Stimulated activated CD8-positive, alpha-beta memory T cell treated with anti-CD3 and anti-CD28 coated beads, Interleukin-7, amount 100 ng/mL, for 1 hour (primary cell): ENCODE data around the gene ZKSCAN3.
"Not testable (repeated sequence)": the region's sequence is repeated elsewhere in the genome, so short reads cannot be mapped to it uniquely, and the experiment has no call there.

Experiments used
- DNase-seq, 2 donors: peaks; one replicate each; pipeline ENCODE4 v3.0.0-alpha.2; 2020; ENCODE audit warnings: low read depth in 2 of 2

The ZKSCAN3 gene

GRCh38 chr6:28349892-28350737, at the start of gene ZKSCAN3:
TSS of gene ZKSCAN3 (plus strand) at chr6:28349947. CDS start at chr6:28359587, 9,640 bp downstream.
- peak; percentile 66 to 74 for DNase-seq

DNA sequence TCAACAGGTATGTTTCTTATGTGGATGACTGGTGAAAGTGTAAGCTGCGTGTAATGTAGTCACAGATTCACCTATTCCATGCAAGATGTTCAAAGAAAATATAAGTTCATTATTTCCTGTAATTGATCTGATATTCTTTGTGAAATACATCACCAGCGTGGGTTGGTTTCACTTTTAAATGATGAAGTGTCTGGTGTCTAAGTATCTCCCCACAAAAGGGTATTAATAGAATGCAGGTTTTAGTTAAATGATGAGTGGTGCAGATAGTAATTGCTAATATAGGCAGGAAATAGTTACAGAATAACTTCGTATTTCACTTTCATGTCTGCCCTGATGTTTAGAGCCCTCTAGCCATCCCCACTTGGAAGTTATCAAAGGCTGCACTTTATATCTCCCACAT, 46.2 kb upstream of the ZKSCAN3 start:
- DNase-seq, result no peak

DNA sequence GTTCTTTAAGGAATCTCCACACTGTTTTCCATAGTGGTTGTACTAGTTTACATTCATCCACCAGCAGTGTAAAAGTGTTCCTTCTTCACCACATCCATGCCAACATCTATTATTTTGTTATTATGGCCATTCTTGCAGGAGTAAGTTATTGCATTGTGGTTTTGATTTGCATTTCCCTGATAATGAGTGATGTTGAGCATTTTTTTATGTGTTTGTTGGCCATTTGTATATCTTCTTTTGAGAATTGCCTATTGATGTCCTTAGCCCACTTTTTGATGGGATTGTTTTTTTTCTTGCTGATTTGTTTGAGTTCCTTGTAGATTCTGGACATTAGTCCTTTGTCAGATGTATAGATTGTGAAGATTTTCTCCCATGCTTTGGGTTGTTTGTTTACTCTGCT, 43.4 kb upstream of the ZKSCAN3 start:
- not testable (repeated sequence) for DNase-seq

DNA sequence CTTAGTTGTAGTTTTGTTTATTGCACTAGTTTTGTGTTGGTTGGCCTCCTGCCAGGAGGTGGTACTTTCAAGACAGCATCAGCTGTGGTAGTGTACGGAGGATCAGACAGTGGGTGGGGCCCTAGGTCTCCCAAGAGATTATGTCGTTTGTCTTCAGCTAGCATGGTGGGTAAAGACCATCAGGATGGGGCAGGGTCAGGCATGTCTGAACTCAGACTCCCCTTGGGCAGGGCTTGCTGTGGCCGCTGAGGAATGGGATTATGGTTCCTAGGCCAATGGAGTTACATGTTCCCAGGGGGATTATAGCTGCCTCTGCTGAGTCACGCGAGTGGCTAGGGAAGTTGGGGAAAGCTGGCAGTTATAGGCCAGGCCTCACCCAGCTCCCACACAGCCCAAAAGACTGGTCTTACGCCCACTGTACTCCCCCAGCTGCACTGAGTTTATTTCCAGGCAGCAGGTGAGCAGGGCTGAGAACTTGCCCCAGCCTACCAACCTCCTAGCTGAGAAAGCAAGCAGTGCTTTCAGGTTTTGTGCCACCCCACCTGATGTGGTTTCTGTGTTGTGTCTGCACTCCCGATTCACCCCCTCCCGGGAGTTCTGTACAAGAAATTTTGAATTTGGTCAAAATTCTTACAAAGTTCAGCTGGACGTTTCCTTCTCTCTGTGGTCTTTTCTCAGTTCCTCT, 38.5 kb upstream of the ZKSCAN3 start:
- no peak for DNase-seq

DNA sequence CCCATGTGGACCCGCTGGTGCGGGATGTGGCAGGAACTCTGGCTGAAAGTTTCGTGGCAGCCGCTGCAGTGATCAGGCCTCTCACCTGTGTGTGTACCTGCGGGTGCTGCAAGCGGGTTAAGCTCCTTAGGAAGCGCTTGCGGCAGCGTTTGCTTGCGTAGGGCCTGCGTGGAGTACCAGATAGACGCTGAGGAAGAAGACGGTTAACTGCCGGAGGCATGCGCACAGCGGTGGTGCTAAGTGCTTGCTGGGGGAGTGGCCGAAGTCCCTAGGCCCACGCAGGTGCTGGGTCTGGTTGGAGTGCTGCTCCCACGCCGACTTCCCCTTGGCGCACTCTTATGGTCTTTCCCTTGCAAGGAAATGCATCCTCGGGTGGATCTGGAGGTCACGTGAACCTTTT, 36.8 kb upstream of the ZKSCAN3 start:
- no peak for DNase-seq

DNA sequence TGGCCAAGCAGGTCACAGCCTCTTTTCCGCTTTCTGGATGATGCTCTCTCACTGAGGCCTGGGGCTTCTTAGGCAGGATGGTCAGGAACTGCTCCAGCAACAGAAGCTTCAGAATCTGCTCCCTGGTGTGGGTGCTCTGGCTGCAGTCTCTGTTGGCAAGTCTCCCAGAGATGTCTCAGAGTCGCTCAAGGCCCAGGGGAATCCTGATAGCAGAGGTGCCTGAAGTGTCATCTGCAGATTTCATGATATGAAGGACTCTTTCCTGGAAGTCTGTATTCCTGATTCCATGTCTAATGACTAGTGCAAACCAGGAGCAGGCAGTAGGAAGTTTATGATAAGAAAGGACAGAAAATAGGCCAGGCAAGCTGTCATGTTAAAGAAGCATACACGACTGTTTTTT, 34.1 kb upstream of the ZKSCAN3 start:
- no peak for DNase-seq

DNA sequence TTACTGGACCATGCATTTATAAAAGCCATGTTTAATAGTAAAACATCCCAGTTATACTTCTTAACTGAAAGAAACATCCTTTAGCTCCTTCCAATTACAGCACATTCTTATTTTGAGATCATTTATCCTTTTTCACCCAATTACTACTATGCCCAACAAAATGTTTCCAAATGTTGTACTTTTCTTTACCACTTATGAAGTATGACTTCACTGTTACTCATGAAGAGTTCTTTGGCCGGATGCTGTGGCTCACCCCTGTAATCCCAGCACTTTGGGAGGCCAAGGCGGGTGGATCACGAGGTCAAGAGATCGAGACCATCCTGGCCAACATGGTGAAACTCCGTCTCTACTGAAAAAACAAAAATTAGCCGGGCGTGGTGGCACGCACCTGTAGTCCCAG, 31.9 kb upstream of the ZKSCAN3 start:
- DNase-seq, result not testable (repeated sequence)

DNA sequence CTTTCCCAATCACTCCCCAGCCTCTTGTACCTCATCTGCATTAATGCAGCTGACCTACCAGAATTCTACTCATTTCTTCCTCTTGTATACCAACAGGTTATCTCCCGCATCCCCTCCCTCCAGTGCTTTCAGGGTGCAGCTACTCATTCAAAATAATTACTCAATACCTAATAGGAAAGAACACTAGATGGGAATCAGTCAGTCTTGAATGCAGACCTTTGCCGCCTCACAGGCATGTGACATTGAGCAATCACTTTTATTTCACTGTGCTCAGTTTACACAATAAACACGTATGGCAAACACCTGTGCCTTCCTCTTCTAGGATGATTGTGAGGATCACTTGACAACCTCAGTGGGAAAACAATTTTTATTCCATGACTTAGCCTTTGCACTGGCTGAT, 27.1 kb upstream of the ZKSCAN3 start:
- DNase-seq, result no peak

DNA sequence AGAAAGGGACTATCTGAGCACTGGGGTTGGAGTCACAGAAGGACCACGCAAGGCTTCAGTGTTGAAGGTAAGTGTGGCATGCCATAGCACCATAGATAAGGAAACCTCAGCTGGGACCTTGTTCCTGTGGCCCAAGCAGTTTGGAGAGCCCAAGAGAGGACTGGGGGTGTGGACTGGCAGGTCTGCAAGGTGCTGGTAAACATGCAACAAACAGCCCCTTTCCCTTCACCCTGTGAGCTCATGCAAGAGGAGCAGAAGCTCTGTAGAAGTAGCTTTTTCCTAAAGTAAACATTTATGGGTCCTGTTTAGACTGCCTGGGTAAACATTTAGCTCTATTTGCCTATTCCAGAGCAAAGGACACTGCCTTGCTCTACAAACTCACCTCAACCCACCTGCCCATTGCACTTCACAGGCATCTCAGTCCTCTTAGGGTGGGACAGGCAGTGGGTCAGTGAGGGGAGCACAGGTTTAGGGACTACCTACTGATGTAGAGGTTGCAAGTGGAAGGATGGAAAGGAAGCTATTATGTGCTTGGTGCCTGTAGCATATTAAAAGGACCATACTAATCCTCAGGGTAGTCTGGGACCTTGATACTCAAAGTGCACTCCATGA, 25.8 kb upstream of the ZKSCAN3 start:
- DNase-seq, result no peak

DNA sequence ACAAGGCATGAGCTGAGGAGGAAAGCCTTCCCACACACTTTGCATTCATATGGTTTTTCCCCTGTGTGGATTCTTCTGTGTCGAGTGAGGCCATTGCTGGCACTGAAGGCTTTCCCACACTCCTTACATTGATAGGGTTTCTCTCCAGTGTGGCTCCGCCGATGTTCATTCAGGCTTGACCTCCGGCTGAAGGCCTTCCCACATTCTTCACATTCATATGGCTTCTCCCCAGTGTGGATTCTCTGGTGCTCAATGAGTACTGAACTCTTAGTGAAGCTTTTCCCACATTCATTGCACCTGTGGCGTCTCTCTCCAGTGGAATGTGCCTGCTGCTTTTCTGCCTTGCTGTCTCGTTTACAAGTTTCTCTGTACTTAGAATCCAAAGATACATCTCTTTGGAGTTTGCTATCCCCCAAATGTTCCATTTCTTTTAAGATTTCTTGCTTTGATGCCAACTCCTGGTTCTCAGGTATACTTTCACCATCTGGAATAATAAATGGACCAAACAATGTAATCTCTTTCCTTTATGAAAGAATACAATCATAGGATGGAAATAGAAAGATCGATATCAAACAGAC, 23.3 kb upstream of the ZKSCAN3 start:
- DNase-seq, result no peak

- DNase-seq, result no peak
Observed at GRCh38 chr6:28330041-28330440, 19.7 kb upstream of the ZKSCAN3 start.

- no peak for DNase-seq
Observed at GRCh38 chr6:28333047-28333446, 16.7 kb upstream of the ZKSCAN3 start.

DNA sequence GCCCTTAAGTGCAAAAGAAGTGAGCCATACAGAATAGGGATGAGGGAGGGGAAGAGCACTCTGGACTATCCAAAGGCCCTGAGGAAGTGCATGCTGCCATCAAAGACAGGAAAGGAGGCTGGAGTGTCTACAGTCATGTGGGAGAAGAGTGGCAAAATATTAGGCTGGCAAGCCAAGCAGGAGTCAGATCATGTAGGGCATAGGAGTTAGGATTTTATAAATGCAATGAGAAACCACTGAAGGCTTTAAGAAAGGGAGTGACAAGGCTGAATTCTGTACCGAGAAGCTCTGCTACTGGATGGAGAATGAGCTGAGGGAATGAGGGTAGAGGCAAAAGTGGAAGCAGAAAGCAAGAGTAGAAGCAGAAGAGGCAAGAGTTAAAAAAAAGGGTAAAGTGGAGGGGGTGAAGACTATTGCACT, 16.1 kb upstream of the ZKSCAN3 start:
- no peak for DNase-seq

DNA sequence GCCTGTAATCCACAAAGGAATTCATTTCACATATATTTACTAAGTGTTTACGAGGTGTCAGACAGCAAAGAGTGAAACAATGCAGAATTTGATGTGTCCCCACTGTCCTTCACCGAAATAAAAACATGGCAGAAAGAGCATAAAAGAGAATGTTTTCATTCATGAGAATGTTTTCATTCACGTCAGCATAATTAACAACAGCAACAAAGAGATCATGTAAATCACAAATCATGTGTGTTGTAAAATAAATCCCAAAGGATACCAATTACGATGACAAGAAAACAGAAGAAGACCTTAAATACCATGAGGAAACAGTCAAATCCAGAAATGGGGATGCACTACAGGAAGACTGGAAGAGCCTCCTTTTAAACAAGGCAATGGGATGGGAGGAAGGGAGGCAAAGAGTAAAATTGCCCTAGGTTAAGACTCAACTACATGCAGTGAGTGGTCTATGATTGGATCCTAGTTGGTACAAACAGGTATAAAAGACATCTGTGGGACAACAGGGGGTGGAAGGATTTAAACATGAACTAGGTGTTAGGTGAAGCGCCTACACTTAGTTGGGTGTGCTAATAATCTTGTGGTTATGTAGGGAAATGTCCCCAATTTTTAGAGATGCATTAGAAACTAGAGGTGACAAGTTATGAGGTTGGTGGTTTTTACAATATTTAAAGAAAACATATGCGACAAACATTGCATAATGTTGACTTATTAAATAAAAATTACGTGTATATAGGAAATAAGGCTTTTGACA, 15.3 kb upstream of the ZKSCAN3 start:
- no peak for DNase-seq

DNA sequence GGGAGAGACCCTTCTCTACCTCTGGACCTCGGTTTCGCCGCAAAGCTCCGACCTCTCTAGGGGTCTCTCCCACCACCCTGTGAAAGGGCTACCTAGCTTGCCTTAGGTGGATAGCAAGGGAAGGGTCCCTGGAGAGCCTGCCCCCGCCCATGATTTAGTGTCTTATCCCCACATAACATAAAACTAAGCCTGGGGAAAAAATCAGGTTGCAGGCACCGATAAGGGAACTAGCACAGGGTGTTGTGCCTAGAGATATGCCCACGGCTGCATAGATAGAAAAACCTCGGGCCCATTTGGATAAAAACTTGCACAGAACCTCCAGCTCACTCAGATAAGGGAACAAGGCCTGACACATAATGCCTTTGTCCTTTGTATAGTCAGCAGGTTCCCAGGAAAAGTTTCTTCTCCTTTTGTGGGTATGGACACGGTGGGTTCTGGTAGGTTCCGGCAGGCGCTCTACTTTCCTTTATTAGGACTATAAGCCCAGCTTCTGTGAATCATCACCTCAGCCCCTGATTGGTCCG, 14.6 kb upstream of the ZKSCAN3 start:
- no peak for DNase-seq

- peak; percentile 59 to 68 for DNase-seq
Observed at GRCh38 chr6:28335564-28336283, 14.0 kb upstream of the ZKSCAN3 start, which contains the start of gene ZSCAN31. TSS of gene ZSCAN31 (minus strand) at chr6:28336148. CDS start at chr6:28329683, 6,465 bp downstream.

GRCh38 chr6:28336284-28337120, 13.2 kb upstream of the ZKSCAN3 start:
- no peak for DNase-seq

DNA sequence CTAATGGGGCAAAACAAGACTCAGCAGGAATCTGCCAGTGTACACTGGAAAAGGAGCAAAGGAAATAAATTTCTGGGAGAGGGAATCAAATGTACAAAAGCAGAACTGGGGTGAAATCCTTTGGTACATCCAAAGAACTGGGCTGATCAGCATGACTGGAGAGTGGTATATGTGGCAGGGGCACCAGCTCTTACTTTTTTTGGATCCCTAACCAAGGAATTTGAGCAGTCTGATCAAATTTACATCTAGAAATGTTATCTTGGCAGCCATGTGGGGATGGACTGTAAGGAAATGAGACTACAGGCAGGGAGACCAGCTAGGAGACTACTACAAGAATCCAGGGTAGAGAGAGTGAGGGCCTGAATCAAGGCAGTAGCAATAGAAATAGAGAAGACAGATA, 12.6 kb upstream of the ZKSCAN3 start:
- DNase-seq, result no peak

DNA sequence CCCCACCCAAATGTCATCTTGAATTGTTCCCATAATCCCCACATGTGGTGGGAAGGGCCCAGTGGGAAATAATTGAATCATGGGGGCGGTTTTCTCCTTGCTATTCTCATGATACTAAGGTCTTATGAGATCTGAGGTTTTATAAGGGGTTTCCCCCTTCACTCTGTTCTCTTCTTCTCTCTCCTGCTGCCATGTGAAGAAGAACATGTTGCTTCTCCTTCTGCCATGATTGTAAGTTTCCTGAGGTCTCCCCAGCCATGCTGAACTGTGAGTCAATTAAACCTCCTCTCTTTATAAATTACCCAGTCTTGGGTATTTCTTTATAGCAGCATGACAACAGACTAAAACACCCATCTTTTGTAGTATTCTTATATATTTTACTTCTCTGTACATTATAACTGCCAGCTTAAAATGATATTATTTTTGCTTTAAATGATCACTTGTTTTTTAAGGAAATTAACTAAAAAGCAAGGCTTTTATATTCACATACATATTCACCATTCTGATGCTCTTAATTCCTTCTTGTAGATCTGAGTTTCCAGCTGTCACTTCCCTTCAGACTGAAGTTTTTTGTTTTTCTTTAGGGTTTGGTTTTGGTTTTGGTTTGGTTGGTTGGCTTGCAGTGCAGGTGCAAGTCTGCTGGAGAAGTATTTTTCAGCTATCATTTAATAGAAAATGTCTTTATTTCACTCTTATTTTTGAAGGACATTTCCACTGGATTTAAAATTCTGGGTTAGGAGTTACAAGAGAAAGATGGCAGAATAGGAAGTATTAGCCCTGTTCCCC, 9.2 kb upstream of the ZKSCAN3 start:
- DNase-seq, result no peak
